ENCODE results near the gene NAALAD2.
"Not testable (repeated sequence)": the region's sequence is repeated elsewhere in the genome, so short reads cannot be mapped to it uniquely, and the experiment has no call there.

DNA sequence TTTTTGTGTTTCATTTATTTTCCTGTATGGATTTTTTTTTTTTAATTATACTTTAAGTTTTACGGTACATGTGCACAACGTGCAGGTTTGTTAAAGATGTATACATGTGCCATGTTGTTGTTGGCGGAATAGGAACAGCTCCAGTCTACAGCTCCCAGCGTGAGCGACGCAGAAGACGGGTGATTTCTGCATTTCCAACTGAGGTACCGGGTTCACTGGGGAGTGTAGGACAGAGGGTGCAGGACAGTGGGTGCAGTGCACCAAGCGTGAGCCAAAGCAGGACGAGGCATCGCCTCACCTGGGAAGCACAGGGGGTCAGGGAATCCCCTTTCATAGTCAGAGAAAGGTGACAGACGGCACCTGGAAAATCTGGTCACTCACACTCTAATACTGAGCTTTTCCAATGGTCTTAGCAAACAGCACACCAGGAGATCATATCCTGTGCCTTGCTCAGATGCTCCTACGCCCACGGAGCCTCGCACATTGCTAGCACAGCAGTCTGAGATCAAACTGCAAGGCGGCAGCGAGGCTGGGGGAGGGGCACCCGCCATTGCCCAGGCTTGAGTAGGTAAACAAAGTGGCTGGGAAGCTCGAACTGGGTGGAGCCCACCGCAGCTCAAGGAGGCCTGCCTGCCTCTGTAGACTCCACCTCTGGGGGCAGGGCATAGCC, 105.6 kb downstream of the NAALAD2 start:
- TF ChIP-seq, protein P1, sequence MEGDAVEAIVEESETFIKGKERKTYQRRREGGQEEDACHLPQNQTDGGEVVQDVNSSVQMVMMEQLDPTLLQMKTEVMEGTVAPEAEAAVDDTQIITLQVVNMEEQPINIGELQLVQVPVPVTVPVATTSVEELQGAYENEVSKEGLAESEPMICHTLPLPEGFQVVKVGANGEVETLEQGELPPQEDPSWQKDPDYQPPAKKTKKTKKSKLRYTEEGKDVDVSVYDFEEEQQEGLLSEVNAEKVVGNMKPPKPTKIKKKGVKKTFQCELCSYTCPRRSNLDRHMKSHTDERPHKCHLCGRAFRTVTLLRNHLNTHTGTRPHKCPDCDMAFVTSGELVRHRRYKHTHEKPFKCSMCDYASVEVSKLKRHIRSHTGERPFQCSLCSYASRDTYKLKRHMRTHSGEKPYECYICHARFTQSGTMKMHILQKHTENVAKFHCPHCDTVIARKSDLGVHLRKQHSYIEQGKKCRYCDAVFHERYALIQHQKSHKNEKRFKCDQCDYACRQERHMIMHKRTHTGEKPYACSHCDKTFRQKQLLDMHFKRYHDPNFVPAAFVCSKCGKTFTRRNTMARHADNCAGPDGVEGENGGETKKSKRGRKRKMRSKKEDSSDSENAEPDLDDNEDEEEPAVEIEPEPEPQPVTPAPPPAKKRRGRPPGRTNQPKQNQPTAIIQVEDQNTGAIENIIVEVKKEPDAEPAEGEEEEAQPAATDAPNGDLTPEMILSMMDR (IDR thresholded peaks at IDR 0.05; ENCODE audit: insufficient read depth, low read length, poor library complexity, severe bottlenecking) = not testable (repeated sequence)
- not testable (repeated sequence) for TF ChIP-seq EZH2phosphoT487 (conservative IDR thresholded peaks at IDR 0.05; ENCODE audit: low read length)
